ENCODE results near the gene ADA.
"Not testable (repeated sequence)": the region's sequence is repeated elsewhere in the genome, so short reads cannot be mapped to it uniquely, and the experiment has no call there.

Gene ADA

DNA sequence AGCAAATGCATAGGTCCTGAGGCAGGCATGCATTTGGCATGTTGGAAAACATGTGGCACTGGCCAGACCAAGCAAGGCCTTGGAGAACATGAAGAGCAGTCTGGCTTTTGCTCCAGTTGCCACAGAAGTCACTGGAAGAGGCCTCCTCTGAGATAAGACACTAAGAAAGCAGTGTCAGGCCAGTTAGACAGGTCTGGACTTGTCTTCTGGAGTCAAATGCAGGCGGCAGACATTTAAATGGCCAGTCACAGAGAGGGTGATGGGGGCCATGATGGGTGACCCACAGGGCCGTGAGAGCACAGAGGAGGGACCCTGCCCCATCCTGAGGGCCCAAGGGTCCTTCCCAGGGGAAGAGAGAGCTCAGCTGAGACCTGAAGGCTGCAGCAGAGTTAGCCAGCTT, 26.7 kb upstream of the ADA start:
- DNase-seq = no peak

DNA sequence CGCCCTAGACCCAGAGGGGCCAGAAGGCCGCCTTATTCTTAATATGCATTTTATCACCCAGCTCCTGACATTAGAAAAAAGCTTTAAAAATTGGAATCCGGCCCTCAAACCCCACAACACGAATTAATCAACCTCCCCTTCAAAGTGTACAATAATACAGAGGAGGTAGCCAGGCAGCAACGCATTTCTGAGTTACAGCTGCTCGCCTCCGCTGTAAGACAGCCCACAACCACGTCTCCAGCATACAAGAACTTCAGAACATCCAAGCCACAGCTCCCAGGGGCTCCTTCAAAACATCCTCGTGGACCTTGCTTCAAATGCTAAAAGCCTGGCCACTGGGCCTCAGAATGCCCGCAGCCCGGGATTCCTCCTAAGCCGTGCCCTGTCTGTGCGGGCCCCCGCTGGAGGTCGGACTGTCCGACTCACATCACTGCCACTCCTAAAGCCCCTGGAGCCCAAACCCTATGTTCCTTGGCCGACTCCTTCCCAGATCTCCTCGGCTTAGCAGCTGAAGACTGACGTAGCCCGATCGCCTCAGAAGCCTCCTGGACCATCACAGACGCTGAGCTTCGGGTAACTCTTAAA, 20.9 kb upstream of the ADA start:
- DNase-seq = not testable (repeated sequence)

DNA sequence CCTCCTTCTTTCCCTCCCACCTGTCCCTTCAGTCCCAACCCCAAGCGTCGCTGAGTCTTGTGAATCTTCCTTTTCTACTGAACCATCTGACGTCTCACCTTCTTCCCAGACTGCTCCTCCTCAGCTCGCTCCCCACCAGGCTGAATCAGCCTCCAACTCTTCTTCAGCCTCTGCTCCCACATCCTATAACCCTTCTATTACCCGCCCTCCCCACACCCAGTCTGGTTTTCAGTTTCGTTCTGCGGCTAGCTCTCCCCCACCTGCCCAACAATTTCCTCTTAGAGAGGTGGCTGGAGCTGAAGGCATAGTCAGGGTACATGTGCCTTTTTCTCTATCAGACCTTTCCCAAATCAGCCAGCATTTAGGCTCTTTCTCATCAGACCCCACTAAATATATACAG, 20.0 kb upstream of the ADA start:
- not testable (repeated sequence) for DNase-seq

DNA sequence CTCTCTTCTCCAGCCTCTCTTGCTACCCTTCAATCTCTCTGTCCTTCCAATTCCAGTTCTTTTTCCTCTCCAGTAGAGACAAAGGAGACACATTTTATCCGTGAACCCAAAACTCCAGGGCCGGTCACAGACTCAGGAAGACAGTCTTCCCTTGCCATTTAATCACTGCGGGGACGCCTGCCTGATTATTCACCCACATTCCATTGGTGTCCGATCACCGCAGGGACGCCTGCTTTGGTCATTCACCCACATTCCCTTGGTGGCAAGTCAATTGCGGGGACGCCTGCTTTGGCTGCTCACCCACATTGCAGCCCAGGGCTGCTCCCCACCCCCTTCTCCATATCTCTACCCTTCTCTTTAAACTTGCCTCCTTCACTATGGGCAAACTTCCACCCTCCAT, 19.4 kb upstream of the ADA start:
- not testable (repeated sequence) for DNase-seq

DNA sequence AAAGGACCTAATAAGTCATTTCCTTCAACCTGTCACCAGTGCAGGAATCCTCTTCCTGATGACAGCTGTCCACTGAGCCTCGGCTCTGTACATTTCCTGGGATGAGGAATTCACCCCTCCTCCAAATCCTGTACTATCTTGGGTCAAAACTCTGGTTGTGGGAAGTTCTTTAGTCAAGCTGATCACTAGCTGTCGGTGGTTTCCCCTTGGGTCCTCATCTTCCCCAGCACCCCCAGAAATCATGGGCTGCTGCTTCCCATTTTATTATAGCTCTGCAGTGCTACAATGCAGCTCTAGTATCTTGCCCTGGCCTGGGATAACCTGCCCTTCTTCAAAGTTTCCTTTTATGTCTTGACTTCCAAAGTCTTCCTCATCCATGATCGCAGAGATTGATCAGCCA, 14.6 kb upstream of the ADA start:
- DNase-seq = no peak

DNA sequence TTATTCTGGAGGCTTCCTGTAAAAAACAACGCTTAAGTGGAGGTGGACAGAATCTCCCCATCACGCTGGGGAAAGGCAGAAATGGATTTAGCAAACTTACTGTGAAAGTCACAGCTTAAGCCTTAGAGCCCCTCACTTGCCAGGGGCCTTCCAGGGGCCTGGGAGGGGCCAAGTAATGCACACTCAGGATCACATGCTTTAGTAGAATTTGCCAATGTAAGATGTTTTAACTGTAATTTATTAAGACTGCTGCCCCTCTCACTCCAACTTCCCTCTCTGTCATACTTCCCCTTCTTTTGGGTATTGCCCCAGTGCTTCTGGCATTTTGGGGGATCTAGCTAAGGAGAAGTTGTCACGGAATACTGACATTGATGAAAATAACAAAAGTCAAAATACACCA, 12.6 kb upstream of the ADA start:
- DNase-seq = no peak

DNA sequence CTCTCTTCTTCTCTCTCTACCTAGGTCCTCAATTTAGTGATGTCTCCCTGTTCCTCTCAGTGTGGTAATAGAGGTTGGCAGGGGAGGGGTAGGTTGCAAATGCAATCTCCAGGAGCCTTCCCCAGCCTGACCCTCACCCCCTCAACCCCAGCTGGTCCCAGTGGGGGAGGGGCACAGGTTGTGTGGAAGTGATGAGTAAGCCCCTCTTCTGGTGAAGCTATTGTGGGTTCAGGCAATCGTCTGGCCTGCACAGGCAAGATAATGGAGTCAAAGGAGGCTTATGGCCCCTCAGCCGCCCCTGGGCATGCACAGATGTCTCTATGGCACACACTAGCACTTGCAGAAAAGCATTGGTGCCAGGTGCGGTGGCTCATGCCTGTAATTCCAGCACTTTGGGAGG, 10.8 kb upstream of the ADA start:
- DNase-seq = no peak

DNA sequence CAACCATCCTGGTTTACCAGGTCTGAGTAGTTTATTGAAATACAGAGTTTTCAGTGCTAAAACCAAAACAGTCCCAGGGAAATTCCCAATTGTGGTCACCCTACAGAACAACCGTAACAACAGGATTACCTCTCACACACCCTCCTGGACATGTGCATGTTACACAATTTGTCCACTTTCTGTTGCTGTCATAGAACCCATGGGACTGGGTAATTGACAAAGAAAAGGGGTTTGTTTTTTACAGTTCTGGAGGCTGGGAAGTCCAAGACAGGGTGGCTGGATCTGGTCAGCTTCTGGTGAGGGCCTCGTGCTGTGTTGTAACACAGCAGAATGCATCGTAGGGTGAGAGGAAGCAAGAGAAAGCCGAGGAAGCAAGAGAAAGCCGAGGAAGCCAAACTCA, 9.1 kb upstream of the ADA start:
- DNase-seq = no peak

DNA sequence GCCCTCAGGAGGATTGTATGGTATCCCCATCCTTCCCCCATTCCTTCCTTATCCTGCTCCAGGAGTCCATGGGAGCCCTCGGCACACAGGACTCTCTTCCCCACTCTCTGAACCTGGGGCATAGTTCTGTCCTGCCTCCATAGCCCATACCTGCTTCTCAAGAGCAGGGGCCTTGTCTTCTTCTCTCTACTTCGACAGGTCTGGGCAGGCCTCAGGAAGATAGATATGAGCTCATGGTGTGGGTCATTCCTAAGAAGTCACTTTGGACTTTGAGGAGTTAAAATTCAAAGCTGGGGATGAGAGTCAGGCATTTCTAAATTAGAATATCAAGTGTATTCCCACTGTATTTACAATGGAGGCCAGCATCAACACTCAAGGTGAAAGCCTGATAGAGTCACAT, 8.4 kb upstream of the ADA start:
- DNase-seq = no peak

DNA sequence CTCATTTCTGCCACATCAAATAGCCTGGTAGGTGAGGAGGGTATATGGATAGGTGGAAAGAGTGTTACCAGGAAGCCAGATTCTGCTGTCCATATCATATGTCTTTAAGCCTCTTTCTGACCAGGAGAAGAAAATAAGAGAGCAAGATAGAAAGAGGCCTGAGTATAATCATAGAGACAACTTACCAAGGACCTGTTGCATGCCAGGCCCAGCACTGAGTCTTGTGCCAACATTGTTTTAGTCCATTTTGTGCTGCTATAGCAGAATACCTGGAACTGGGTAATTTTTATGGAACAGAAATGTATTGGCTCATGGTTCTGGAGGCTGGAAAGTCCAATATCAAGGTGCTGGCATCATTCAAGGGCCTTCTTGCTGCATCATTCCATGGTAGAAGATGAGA, 7.3 kb upstream of the ADA start:
- DNase-seq = no peak

DNA sequence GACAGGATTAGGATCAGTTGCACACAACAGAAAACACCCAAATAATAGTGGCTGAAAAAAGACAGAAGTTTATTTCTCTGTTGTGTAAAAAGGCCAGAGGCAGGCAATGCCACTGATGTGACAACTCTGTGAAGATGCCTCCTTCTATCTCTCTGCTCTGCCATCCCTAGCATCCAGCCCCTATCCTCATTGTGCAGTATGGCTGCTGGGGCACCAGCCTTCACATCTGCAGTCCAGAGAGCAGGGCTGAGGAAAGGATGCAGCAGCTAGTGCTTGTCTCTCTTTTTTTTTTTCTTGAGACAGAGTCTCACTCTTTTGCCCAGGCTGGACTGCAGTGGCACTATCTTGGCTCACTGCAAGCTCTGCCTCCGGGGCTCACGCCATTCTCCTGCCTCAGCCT, 6.4 kb upstream of the ADA start:
- DNase-seq = no peak

DNA sequence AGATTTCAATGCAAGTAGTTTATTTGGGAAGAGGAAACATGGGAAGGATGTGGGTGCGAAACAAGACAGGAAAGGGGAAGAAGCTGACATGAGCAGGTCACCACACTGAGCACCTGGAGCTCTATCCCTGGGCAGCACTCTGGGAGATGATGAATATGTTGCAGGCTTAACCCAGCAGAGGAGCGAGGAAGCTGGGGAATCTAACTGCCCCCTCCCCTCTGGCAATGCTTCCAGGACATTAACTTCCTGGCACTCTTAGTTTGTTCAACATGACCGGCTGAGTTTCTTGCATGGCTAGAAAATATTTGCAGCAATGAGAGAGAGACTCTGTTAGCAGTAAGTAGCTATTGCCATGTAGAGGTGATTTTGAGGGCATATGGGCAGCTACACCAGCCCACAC, 4.9 kb upstream of the ADA start:
- no peak for DNase-seq

DNA sequence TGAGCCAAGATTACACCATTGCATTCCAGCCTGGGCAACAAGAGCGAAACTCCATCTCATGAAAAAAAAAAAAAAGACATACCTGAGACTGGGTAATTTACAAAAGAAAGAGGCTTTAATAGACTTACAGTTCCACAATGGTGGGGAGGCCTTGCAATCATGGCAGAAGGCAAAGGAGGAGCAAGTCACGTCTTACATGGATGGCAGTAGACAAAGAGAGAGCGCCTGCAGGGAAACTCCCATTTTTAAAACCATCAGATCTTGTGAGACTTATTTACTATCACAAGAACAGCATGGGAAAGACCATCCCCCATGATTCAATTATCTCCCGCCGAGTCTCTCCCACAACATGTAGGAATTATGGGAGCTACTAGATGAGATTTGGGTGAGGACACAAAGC, 2.7 kb upstream of the ADA start:
- not testable (repeated sequence) for DNase-seq

DNA sequence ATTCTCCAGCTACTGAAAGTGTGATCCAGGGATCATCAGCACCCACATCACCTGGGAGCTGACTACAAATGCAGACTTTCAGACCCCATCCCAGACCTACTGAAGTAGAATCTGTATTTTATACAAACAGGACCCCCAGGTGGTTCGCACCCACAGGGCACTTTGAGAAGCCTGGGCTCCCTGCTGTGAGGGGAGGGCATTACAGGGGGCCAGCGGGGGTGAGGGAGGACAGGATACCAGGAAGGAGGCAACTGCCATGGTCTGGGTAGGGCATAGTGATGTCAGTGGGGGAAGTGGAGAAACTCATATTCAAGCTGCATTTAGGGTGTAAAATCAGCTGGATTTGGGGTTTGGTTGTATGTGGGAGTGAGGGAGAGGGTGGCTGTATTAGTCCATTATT, 2.0 kb upstream of the ADA start:
- DNase-seq = no peak

DNA sequence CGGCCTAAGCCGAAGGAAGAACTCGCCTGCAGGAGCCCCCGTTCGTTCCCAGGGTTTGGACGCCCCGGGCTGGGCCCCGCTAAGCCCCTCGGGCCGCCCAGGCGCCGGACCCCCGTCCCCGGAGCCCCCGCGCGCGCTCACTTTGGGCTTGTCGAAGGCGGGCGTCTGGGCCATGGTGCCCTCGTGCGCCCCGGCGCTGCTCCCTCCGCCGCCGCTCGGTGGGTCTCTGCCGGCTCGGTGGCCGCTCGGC, 140 bp downstream of the ADA start:
- DNase-seq = no peak

DNA sequence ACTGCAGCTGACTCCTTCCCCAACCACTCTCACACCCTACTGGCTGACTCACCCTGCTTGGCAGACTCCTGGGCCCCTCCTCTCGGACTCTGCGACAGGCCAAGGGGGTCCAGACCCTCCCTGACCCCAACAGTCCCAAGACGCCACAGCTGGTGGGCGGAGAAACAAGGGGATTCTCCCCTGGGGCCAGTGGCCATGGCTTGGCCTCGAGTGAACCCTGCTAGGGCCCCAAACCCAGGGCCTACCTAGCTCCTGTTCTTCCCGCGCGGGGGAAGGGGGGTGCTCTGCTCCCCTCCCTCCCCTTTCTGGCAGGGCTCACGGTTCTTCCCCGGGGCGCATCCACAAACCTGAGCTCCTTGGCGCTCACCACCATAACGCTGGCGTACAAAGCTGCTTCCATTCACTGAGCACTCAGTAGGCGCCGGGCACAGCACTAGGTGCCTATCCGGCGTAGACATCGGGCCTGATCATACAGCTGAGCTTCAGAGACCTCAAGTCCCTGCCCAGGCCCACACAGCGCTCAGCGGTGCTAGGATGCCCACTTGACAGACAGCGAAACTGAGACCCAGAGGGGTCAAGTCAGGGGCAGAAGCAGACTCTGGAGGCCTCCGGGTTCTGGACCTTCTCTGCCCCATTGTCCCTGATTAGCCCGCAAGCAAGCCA, 597 bp downstream of the ADA start:
- no peak for DNase-seq

DNA sequence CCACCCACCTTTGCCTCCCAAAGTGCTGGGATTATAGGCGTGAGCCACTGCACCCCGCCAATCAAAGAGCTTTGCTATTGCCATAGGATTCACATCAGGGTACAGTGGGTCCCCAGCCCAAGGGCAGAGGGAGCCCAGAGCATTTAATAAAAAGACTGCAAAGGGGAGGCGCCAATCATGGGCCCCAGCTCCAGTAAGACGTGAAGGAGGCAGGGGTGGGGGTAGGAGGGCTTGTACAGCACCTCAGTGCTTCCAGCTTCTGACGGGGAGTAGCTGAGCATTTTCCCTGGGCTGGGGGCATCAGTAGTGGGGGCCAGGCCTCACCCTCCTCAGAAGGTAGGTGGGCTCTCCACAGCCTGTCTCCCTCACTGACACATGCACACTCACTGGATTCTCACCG, 1.5 kb downstream of the ADA start:
- no peak for DNase-seq

DNA sequence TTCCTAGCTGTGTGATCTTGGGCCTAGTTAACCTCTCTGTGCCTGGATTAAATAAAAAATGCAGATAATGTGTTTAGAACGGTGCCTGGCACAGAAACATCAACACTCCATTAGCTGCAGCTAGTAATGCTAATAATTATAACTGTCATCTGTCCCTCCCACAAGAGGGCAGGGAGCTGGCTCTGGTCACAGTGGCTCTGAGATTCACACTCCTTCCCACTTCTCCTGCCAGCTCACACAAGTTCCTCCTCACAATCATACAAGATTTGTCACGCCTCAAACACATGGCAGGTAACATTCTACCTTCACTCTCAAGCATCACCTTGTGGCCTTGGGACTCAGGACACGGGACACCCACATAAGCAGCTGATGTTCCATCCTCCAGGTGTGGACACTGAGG, 2.4 kb downstream of the ADA start:
- no peak for DNase-seq

DNA sequence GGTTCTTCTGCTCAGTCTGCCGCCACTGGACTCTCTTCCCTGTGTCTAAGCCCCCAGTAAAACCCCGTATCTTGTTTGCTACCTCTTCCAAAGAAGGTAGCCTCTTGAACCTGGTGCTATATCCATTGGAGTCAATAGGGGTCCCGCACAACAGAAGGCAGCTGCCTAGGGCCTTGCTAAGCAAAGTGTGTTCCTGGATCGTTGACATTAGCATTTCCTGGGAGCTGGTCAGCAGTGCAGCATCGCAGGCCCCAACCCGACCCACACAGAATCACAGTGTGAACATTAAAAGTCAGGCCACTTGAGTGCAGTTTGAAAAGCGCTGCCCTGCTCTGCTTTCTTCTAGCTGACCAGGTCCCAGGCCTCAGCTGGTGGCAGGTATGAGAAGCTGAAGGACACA, 2.9 kb downstream of the ADA start:
- DNase-seq = no peak

DNA sequence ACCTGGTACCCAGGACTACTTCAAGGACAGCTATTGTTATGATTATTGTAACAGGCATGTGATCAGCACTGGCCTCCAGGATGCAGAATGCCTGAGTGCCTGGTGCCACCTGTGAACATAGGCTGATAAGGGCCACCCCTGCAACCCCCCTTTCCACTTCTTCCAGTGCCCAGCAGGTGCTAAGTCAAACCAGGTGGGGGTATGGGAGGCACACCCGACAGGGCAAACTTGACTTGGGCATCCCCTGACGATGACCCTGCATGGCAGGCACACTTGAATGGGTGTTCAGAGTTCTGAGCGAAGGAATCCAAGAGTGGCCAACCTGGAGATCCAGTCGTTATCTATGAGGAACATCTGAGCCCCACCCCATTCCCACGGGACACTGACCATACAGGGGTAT, 3.4 kb downstream of the ADA start:
- no peak for DNase-seq

DNA sequence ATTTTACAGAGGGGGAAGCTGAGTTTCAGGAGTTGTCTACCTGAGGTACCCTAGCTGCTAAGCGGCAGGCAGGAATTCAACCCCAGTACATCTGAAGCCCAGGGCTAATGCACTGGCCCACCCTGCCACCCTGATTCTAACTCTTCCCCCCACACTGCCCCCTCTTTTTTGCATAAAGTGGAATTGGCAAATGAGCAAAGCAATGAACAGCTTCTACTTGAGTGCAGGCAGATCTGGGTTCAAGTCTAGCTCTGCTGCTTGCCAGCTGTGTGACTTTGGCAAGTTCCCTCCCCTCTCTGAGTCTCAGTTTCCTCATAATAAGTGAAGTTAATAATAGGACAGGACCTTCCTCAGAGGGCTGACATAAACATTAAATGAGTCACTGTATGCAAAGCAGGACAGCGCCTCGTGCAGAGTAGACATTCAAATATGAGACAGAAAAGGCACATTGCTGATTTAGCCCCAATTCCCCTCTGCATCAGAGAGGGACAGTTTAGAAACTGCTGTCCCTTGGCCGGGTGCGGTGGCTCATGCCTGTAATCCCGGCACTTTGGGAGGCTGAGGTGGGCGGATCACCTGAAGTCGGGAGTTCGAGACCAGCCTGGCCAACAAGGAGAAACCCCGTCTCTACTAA, 4.7 kb downstream of the ADA start:
- no peak for DNase-seq

DNA sequence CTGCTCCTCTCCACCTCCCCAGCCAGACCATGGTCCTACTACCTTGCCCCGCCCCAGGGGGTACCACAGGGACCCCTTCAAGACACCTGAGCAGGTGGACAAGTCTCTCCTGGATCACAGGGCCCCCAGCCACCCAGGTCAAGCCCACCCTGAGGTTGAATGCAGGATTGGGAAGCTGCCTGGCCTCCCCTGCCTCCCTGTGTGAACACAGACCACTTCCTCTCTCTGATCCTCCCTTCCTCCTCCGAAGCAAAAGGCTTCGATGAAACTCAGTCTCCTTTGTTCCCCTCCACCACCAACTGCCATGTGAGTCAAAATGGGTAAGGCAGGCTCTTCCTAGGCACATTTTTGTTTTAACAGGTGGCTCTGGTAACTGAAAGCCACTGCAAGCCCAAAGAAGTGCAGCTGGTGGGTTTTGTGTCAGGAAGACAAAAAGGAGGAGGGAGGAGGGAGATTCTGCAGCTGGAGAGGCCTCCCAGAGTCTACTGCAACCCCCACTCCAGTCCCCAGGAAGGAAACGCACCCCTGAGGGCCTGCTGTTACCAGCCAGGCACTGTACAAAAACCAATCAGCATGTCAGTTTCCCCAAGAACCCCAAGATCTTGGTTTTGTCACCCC, 5.4 kb downstream of the ADA start:
- no peak for DNase-seq

DNA sequence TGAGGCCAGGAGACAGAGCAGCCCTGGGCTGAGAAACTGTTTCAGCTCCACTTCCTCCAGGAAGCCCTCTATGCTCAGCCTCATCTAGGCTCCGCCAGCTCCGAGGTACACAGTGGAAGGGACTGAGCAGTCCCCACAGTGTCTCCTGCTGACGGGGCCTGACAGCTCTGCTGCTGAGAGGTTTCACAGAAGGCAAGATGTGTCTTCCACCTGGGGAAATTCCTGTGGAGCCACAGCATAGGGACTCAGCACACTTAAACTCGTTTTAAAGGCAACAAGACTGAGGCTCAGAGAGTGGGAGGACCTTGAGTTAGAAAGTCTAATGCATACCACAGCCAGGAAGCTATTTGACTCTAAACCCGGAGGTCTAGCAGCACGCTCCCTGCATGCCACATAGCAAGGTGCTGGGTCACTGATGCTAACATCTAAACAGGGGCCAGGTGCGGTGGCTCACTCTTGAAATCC, 6.8 kb downstream of the ADA start:
- no peak for DNase-seq

DNA sequence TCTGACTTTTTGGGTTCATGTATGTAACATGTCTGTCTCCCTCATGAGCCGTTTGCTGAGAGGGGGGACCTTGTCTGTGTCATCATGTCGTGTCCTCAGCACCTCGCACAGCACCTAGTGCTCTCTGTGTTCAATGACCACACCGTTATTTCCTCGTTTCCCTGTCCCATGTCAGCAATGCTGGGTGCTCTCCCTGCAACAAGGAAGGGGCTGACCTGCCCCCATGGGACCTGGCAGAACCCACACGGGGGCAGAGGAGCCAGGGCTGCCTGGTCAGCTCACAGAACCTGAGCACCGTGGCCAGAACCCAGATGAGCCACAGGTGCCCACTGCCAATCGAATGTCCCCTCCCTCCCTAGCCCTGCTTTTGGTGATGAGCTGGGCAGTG, 7.3 kb downstream of the ADA start:
- DNase-seq = no peak
